HG03097 (cell line): ENCODE measurements around the gene NAALADL2.

Experiments used
- ATAC-seq: cut with Tn5 transposase; IDR thresholded peaks from one replicate; pipeline ENCODE4 v1.9.1; 2021; ENCODE audit not compliant: unreplicated experiment, low FRiP score

Gene NAALADL2

GRCh38 chr3:175288621-175289020 is 429.5 kb downstream of the NAALADL2 start:
- no peak for ATAC-seq

- ATAC-seq, result no peak
These were observed 435.7 kb downstream of the NAALADL2 start for GRCh38 chr3:175294793-175295192.

GRCh38 chr3:175295248-175296130 is 436.4 kb downstream of the NAALADL2 start:
- no peak for ATAC-seq

- no peak for ATAC-seq
These were observed 438.1 kb downstream of the NAALADL2 start for GRCh38 chr3:175297216-175297615.

- no peak for ATAC-seq
These were observed 442.6 kb downstream of the NAALADL2 start for GRCh38 chr3:175301741-175302140.

- ATAC-seq, result no peak
These were observed 445.3 kb downstream of the NAALADL2 start for GRCh38 chr3:175304404-175304803.

- peak; percentile 84 for ATAC-seq
These were observed 448.5 kb downstream of the NAALADL2 start for GRCh38 chr3:175307642-175308041.

- no peak for ATAC-seq
These were observed 449.0 kb downstream of the NAALADL2 start for GRCh38 chr3:175308097-175308496.

GRCh38 chr3:175310046-175310445 is 450.9 kb downstream of the NAALADL2 start:
- ATAC-seq, result no peak

GRCh38 chr3:175311404-175311803 is 452.3 kb downstream of the NAALADL2 start:
- ATAC-seq, result no peak

- ATAC-seq, result no peak
These were observed 452.8 kb downstream of the NAALADL2 start for GRCh38 chr3:175311946-175312345.

- no peak for ATAC-seq
These were observed 453.7 kb downstream of the NAALADL2 start for GRCh38 chr3:175312791-175313190.

- ATAC-seq, result no peak
These were observed 457.7 kb downstream of the NAALADL2 start for GRCh38 chr3:175316799-175317198.

GRCh38 chr3:175325440-175325839 is 466.3 kb downstream of the NAALADL2 start:
- ATAC-seq, result no peak

GRCh38 chr3:175326041-175326440 is 466.9 kb downstream of the NAALADL2 start:
- ATAC-seq, result no peak

GRCh38 chr3:175329373-175329772 is 470.2 kb downstream of the NAALADL2 start:
- ATAC-seq, result no peak

GRCh38 chr3:175335229-175335628 is 476.1 kb downstream of the NAALADL2 start:
- no peak for ATAC-seq

- ATAC-seq, result no peak
These were observed 477.4 kb downstream of the NAALADL2 start for GRCh38 chr3:175336406-175337133.

GRCh38 chr3:175337631-175338030 is 478.5 kb downstream of the NAALADL2 start:
- no peak for ATAC-seq

- ATAC-seq, result no peak
These were observed 479.8 kb downstream of the NAALADL2 start for GRCh38 chr3:175338775-175339535.
